Ramos (cell line): ENCODE results near the gene AKAIN1.

Source experiments
- in situ Hi-C: fragments of 300-500 bp; cut with MboI; formaldehyde crosslinking; loops from one replicate; pipeline ENCODE4 v1.14.3; 2022; ENCODE audit warnings: low sequenced_read_pairs; ENCODE audit not compliant: unreplicated experiment

AKAIN1 gene, protein sequence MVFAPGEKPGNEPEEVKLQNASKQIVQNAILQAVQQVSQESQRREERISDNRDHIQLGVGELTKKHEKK

DNA sequence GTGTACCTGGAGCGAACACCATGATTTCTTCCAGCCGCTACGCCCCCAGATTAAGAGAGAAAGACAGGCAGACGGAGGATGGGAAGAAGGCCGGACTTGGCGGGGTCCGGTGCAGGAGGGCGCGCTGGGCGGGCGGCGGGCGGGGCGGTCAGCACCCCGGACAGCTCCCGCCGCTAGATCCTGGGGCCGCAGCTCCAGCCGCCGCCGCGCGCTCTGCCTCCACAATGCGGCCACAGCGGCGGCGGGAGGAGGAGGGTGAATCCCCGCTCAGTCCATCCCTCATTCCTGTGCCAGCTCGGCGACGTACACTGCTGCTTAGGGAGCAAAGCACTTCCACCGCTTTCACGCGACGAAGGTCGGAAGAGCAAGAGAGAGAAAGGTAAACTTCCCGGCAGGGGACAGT, at the start of gene AKAIN1:
AKAIN1 (minus strand) TSS at position 226 of the 403 bp plus-strand sequence; CDS start at position 22, 204 bp downstream.
- in situ Hi-C loops, result no loop called here

DNA sequence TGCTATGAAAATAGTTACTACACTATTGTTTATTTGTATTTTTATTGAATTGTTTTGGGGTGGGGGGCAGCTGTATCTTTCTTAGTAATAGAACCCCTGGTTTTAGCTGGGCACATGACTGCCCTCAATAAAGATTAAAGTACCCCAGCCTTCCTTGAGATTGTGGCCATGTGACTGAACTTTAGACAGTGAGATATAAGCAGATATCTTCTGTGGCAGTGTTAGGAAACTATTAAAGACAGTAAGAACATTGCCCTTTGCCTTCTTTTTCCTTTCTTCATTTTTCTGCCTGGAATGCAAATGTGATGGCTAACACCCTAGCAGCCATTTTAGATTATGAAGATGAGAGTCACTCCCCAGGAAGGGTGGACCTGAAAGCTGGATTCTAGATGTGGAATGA, 47.9 kb upstream of the AKAIN1 start:
- in situ Hi-C loops, result no loop called here

DNA sequence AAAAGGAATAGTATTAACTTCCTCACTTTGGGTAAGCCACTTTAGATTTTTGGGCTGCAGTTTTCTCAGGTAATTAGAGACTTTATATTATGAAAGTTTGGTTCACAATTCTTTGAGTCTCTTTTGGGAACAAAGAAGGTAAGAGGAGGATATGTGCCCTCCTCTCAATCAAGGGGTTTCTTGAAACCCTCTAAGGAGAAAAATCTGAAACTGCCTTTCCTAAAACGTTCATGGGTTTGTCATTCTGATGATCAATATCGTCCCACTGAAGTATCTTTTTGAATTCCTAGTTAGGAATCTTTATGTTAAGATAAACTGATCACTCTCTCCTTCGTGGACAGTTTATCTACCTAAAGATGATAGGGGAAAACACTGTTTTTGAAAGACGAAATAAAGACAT, 42.4 kb upstream of the AKAIN1 start:
- in situ Hi-C loops, result no loop called here

GRCh38 chr18:5238371-5238976, 41.4 kb upstream of the AKAIN1 start:
- in situ Hi-C loops, result no loop called here

DNA sequence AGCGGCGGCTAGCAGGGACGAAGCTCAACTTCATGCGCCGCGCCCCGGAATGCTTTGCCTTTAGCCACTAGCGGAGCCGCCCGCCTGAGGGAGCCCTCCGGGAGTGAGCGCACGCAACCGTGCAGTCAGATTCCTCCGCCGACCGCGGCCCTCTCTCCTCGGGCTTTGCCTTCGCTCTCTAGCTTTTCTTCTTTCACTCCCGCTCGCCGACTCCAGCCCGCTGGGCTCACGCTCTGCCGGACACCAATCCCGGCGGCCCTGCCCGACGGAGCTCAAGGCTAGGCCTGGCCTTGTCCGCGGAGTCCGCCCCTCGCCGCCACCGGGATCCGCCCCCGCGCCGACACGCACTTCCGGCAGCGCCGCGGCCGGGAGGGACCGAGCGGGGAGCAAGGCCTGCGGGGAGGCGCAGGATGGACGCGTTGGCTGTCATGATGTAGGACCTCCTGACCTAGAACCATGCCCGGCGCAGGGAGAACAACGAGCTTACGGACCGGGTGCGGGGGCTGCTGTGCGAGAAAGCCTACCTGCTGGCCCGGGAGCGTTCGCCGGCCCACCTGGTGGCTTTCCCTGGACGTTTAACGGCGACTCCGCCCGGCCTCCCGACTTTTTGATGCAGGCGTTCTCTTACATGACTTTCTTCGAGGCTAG, 40.8 kb upstream of the AKAIN1 start:
- in situ Hi-C loops, result no loop called here

- in situ Hi-C loops, result no loop called here
Measured at GRCh38 chr18:5237083-5237722, 40.1 kb upstream of the AKAIN1 start.

- in situ Hi-C loops, result loop anchor here (25.0 kb wide), 2 partner anchors 98 to 102 kb away; no protein-coding TSS in a partner anchor
Measured at GRCh38 chr18:5214583-5215351, 17.7 kb upstream of the AKAIN1 start.

DNA sequence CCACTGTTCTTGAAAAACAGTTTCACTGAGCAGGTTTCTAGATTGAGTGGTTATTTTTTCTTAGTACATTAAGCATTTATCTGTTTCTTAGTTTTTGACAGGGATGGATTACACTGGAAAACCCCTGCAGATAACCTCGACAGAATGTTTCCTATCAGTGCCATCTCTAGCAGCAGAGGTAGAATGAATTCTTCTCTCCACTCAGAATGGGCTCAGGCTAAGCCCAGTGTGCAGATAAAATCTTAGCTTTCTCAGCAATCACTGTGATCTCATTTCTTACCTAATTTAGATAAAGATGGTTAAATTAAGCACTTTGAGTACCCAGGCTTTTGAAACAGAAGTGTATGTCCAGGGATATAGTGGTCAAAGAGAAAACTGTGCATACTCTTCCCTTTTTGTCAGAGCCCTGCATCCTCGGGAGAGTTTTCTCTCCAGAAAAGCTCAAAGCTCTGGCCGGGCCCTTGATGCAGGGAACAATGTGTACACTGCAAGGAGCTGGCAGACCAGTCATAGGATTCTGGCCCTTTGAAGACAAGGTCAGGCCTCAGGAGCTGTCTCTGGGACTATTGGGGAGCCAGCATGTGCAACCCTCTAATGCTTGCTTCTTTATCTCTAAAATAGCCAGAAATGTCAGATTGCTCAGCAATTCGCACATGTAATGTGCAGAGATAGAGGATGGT, 10.6 kb upstream of the AKAIN1 start:
- in situ Hi-C loops, result loop anchor here (25.0 kb wide), 2 partner anchors 95 to 105 kb away; no protein-coding TSS in a partner anchor

GRCh38 chr18:5198311-5198710, 1.3 kb upstream of the AKAIN1 start:
- in situ Hi-C loops, result no loop called here

DNA sequence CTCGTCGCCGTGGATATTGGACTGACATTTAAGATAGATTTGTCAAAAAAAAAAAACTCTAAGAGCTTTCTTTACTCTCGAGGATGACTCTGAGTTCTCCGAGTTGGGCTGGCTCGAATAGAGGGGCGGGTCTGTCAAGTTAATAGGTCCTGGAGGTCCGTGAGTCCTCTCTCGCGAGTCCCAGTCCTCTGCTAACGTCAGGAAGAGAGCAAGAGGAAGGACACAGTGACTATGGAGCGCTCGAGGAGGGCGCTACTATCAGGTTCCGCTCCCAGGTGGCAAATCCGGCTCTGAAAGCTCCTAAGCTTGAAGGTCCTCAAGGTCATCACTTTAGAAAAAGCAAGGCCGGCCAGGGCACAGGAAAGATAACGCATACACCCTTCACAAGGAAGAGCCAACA, 404 bp upstream of the AKAIN1 start:
- in situ Hi-C loops, result no loop called here

DNA sequence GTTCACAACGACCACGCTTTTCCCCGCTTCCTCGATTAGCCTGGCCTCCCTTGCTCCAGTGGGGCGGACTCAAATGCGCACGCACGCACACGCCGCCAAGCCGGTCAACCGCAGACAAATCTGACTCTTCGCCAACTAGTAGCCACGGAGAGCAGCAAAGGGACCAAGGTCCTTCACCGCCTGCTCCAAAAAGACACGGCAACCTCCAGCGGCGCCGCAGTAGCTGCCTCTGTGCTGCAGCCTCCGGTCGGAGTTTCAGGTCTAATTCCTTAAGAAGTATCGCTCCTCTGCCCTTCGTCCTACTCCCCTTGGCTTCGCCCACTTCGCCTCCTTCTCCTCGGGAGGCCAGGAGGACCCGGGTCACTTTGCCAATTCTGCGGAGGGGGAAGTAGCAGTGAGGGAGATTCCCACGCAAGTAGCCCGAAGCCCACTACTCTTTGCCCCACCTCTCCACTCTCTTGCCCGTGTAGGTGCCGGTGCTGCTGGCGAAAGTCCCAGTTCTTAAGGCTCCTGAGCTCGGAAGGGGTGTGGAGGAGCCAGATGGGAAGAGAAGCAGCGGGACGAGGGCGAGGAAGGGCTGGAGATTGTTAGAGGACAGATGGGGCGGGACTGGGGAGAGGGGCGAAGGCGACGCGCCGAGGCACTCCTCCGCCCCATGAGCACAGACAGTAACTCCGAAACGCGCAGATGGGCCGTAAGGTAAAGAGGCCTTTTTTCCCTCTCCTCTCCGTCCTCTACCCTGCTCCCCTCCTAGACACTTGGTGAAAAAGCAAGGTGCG, 615 bp downstream of the AKAIN1 start:
- in situ Hi-C loops, result no loop called here

DNA sequence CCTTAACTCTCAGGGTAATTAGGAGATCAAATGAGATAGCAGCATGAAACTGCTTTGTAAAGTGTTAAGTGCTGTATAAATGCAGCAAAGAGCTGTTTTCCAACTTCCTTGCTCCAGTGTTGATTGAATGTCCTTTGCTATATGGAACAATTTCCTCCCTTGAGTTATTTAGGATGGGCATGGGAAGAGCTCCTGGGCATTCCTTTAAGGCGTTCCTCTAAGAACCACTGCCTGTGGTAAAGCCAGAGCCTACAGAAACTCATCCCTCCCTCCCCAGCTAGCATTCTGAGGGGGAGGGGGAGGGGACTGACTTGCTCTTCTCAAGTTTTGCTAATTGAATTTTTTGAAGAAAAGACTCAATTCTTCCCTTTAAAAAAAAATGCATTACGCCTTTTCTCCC, 1.4 kb downstream of the AKAIN1 start:
- in situ Hi-C loops, result no loop called here

GRCh38 chr18:5180254-5180653, 16.8 kb downstream of the AKAIN1 start:
- in situ Hi-C loops, result no loop called here

DNA sequence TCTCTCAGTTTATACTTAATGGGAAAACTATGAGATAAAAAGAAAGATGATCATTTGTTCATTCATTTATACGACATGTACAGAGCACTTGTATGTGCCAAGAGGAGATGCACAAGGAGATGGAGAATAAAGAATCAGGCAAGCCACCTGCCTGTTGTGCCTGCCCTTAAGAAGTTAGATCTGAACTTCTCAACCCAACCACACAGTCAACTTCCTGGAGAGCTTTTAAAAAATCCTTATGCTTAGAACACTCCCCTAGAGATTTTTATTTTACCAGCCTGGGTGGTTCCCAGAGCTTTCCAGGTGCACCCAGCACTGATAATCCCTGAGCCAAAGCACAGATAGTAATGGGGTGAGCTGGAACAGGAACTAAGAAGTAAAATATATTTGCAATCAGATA, 18.5 kb downstream of the AKAIN1 start:
- in situ Hi-C loops, result no loop called here

- in situ Hi-C loops, result no loop called here
Measured at GRCh38 chr18:5175378-5175777, 21.7 kb downstream of the AKAIN1 start.

- in situ Hi-C loops, result no loop called here
Measured at GRCh38 chr18:5173646-5174045, 23.4 kb downstream of the AKAIN1 start.

DNA sequence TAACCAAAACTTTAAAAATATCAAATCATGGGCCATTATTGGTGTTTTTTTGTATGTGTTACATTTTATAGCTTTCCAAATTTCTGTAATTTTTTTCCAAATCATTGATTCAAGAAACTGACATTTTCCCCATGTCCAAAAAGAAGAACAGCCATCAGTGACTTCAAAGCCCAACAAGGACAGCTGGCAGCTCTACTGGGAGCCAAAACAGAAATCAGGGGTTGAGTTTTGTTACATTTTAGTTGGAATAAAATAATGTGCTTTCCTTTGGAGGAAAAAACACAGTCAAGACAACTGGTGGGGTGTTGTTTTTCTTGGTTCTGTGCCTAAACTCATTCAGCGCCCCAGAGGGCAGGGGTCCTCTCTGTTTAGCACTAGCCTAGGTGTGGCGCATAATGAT, 23.8 kb downstream of the AKAIN1 start:
- in situ Hi-C loops, result no loop called here

GRCh38 chr18:5167831-5168230, 29.2 kb downstream of the AKAIN1 start:
- in situ Hi-C loops, result no loop called here

DNA sequence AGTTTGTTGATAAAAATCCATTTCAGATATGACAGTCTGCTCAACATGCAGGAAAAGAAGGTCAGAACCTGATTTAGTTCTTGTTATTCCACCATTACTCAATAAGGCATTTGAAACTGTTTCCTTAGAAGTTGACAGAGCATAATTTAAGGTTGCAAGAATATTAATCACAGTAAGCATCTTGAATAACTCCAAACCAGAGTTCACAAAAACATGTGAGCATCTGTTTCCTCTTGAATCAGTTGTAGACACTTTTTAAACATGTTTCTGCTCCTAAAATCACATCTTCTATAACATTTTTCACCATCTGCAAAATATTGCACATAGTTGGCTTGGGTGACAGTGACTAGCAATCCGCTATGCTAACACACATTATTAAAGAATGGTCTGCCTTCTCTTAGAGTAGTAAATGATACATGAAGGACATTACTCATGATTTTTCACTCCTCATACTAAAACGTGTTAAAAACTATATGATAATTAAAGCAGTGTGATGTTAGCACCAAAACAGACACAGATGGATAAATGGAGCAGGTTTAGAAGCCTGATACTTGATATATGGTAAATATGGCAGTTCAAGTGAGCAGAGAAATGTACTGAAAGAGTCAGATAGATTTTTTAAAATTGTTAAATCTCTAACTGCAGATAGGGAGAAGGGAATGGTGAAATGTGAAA, 30.3 kb downstream of the AKAIN1 start:
- in situ Hi-C loops, result no loop called here
